Activated effector memory CD4-positive, alpha-beta T cell treated with Interleukin-2 at 50 U/mL for 16 hours (primary cell): ENCODE results near the gene CD48.
"Not testable (repeated sequence)": the region's sequence is repeated elsewhere in the genome, so short reads cannot be mapped to it uniquely, and the experiment has no call there.

Experiments
- DNase-seq: peaks from one replicate; pipeline ENCODE4 v3.0.0-alpha.2; 2020

CD48 gene

DNA sequence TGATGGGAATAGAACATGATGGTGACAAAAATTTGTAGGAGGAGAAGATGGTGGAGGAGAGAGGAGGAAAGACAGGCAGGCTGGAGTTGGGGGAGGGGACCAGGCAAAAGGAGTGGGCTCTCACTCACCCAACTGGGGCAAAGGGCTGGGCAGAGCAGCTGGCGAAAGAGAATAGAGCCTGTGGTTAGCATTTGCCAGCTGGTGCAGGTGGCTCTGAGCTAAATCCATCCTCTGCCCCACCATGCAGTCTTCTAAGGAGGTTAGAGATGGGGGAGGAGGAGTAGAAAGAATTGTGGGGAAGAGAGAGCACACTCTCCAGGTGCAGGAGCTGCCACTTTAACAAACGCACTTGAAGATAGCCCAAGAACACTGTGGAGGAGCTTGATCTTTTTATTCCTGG lies 37.2 kb downstream of the CD48 start:
- no peak for DNase-seq

DNA sequence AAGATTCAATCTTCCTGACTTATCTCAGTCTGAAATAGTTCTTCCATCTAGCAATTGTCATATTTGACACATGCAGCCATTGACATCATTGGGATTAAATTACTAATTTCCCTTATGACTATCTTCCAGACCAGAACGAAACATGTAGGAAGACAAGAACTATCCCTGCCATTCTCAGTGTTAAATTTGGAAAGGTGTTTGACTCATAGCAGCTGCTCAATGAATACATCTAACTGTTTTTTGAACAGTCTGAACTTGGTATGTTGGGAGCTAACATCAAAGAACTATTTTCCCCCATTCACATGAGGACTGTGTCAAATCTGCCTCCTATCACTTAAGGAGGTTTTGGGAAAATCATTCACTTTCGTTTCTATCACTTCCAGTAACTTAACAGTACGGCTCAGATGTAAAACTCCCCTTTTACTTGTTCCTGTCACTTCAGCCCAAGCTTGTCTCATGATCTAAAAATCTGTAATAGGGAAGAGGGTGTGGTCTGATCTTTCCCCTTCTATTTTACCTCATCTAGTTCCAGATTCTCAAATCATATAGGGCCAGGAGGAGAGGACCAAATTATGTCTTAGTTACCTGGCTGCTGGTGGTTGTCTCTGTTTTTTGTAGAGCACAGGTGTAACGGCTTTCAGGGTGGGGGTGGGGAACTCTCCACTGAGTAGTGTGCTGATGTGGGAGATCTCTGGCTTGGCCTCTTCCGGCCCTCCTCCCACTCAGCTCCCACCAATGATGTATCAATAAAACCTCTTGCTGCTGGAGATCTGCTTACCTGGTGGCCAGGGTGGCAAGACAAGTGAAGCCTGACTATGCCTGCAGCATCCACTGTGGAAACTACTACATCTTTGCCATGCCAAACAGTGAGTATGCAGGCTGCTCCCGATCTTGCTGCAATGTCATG lies 38.6 kb downstream of the CD48 start:
- no peak for DNase-seq

DNA sequence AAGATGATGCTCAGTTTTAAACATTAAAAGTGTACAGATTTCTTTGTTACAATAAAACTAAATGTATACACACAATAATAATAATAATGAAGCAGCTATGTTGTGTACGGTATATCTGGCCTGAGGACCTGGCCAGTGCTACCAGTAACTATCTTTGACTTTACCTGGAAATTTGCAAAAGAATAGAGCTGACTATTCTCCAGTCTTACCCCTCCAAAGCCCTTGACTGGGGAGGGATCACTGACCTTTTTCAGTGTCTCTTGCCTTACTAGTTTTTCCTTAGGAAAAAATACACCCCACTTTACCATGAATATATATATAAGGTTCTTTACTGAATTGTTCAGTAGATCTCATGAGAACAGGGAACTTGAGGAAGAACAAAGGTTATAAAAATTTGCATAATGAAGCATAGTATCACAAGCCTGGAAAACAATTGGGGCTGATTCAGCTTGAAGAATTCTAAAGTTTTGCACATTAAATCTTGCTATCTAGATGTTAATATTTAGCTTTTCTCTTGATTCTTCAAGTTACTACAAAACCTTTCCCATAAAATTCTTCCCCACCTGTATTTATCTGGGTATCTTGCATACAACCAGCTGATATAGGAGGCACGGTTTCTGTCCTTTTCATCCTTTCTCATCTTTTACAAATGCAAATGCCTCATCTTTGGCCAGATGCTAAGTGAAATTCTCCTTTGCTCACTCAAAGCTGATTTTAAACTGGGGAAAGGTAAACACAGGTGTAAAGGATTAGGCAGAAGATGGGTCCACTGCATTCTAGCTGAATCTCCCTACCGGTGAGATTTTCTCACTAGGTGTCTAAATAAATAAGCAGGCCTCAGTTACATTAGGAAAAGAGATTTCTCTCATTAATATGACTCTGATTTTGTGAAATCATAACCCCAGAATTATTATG lies 39.8 kb downstream of the CD48 start:
- no peak for DNase-seq

DNA sequence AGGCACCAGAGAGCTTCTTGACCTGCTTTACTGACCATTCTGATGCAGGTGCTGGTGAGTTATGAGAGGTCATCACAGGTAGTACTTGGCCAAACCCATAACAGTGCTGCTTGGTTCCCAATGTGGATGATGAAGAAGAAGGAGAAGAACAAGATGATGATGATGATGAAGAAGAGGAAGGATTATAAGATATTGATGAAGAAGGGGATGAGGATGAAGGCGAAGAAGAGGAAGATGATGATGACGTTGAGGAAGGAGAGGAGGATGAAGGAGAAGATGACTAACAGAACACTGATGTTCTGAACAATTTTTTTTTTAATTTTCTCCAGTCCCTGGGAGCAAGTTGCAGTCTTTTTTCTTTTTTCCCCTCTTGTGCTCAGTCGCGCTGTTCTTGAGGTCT lies 40.9 kb downstream of the CD48 start:
- DNase-seq = no peak

DNA sequence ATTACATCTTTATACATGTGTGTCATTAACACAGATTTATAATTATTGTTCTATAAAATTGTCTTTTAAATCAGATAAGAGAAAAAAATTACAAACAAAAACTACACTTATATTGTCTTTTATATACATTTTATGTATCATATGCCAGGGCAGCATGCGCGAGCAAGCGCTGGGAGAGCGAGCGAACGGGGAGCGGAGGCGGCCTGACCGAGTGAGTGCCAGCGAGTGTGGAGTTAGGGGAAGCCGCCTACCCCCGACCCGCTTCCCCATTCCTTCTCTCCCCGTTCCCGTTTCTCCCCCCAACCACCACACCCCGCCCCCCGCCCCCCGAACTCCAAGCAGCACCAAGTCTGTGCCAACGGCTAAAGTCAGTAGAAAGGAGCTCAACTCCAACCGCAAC lies 41.8 kb downstream of the CD48 start:
- no peak for DNase-seq

DNA sequence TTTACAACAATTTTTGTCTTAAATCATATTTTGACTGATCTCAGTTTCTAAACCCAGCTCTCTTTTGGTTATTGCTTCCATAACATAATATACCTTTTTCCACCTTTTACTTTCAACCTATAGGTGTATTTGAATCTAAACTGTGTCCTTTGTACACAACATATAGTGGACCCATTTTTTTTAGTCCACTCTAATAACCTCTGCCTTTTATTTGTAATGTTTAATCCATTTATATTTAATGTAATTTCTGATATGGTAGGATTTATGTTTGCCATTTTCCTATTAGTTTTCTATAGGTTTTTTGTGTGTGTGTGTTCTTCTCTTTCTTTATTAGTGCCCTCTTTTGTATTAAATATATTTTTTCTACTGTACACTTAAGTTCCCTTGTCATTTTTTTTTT lies 42.3 kb downstream of the CD48 start:
- DNase-seq = no peak

DNA sequence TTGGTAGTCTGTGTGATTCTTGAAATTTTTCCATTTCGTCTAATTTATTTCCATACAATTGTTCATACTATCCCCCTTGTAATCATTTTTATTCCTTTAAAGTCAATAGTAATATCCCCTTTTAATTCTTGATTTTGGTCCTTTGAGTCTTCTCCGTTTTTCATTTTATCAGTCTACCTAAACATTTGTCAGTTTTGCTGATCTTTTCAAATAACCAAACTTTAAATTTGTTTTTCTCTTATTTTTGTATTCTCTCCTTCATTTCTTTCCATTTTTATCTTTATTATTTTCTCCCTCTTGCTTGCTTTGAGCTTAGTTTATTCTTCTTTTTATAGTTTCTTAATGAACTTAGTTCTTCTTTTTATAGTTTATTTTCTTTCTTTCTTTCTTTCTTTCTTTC lies 43.7 kb downstream of the CD48 start:
- no peak for DNase-seq

DNA sequence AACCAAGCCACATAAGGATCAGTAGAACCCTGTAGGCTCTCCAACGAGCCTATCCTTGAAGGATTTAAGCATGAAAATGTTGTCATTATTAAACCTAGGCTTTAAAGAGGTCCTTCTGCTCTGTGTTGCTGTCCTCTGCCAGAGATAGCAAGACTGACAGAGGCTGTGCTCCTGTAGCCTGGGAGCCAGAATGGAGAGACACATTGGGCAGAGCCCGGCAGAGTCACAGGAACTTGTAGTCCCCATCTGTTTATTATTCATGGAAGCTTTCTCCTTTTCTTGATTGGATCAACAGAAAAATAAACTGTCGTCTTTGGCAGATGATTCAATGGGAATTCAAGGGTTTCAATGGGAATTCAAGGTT lies 45.6 kb downstream of the CD48 start:
- no peak for DNase-seq

DNA sequence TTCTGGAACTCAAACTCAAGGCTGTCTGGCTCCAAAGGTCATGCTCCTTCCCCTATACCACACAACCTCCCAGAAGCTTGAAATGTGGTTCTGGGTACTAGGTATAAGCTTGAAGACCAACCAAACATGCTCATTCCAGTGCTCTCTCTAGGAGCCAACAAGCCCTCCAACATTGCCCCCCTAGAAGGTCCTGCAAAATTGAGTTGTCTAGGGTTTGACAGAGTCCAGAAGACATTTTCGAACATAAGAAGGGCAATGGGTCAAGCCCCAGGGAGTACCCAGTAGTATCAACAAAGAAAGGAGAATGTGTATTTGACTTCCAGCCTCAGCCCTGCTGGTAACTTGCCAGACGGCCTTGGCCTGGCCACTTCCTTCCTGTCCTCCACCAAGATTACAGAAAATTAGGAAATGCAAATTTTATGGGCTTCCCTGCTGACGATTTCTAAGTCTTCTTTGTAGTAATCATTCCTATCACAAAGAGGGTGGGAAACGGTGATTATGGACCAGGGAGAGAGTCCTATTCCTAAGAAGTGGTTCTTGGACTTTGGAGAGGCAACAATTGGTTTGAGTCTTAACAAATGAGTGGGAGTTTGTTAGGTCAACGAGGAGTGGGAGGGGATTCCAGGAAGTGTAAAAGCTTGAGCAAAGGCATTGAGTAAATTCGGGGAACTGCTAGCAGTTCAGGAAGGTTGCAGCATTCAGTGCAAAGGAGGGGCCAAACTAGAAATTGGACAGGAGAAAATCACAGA lies 46.1 kb downstream of the CD48 start:
- no peak for DNase-seq

DNA sequence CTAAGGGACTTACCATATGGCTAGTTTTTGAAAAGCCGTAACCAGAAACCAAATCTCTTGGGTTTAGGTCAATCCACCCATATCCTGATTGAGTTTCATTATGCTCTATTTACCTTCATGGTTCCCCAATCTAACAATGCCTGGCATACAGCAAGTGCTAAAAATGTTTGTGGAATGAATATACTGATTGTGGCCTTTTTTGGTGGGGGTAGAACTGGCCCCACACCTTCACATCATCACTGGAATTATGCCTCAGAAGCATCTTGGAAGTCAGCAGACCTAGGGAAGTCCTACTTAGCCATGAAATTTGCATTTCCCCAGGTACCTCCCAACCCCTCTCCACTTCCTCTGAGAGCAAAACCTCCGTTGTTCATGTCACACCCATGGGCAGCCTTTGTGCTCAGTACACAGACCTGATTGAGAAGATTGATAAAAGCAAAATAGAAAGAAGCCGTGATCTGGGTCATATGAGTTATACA lies 47.0 kb downstream of the CD48 start:
- no peak for DNase-seq

DNA sequence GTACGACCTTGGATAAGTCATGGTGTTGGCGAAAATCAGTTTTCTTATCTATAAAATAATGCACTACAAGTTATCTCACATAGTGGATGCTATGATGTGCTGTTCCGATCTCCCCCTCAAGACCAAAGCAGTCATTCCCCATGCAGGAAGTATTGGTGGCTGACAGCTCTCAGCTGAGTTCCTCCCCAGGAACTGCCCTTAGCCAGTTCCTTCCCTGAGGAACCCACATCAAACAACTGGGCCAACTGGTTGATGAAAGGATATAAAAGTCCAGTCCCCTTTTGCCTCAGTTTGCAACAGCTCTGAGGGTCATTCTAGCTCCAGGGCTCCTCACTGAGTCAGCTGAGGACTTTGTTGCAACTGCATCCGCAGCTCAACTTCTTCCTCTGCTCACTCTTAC lies 48.7 kb downstream of the CD48 start:
- no peak for DNase-seq

DNA sequence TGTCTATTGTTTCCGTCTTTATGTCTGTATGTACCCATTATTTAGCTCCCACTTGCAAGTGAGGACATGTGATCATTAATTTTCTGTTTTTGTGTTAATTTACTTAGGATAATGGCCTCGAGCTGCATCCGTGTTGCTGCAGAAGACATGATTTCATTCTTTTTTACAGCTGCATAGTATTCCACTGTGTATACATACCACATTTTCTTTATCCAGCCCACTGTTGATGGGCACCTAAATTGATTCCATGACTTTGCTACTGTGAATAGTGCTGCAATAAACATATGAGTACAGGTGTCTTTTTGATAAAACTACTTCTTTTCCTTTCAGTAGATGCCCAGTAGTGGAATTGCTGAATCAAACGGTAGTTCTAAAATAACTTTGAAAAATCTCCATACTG lies 52.1 kb downstream of the CD48 start:
- no peak for DNase-seq

DNA sequence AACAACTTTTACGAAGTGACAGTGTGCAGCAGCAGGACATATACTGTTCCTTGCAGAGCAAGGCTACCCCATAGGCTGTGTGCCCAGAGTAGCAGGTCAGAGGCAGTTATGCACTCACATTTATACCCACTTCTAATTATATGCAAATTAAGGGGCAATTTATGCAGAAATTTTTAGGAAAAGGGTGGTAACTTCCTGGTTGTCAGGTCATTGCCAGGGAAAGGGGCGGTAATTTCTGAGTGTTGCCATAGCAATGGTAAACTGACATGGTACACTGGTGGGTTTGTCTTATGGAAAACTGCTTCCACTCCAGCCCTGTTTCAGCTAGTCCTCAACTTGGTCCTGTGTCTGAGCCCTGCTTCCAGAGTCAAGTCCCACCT lies 52.8 kb downstream of the CD48 start:
- DNase-seq = no peak

DNA sequence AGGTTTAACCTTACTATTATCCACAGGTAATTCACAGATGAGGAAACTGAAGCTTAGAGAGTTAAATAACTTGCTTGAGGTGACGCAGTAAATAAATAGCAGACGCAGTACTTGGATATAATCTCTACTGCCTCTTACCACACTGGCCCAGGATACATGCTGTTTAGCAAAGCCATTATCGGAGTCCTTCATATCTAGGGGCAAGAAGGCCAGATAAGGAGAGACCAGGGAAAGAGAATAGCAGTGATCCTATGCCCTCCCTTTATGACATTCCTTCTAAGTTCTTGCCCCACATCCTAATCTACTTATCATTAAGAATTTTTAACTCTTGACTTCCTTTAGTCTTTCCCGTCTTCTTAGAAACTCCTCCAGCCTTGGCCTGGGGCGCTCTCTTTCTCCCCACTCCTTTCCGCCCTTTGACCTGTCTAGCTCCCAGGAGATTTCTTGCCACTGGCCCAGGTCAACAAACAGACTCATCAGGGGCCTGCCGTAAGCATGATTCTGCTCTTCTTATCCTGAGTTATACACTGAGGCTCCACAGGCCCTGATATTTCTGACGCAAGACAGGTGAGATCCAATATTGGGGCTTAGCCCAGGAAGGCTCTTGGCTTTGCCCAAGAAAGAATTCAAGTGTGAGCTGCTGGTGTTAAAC lies 53.3 kb downstream of the CD48 start:
- no peak for DNase-seq

DNA sequence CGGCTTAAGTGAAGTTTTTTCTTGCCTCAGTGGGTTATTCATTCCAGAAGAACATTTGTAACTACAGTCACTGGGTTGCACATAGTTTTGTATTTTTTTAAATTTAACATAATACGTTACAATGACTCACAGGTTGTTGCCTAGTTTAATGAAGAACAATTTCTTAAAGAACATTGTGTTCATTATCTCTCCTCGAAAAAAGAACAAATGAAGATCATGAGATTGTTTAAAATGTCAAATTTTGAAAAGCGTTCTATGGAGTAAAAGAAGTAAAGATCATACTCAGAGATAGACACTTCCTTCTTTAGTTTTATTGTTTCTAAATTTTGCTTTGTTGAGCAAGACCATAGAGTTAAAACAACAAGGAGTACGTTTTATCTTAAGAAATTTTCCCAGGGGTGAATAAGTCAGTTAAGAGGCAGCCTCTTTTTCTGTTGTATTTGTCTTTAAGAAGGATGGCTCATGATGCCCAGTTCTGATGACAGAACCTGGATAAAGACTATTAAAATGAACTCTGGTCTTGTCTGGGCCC lies 54.3 kb downstream of the CD48 start:
- DNase-seq = no peak

DNA sequence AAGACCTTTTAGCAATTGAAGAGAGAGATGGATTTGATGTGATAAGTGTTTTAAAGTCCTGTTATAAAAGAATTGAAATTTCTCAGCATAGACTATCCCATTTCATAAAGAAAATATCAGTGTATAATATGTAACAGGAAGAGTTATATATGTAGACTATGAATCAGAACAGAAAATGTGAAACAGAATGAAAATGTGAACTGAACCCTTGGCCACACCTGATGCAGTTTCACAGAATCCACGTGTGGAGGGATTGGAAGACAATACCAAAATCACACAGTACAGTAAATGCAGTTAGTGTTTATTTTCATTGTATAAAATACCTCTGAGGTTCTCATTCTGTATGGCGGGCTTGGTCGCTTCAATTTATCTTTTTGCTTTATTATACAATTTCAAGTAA lies 54.9 kb downstream of the CD48 start:
- DNase-seq = no peak

DNA sequence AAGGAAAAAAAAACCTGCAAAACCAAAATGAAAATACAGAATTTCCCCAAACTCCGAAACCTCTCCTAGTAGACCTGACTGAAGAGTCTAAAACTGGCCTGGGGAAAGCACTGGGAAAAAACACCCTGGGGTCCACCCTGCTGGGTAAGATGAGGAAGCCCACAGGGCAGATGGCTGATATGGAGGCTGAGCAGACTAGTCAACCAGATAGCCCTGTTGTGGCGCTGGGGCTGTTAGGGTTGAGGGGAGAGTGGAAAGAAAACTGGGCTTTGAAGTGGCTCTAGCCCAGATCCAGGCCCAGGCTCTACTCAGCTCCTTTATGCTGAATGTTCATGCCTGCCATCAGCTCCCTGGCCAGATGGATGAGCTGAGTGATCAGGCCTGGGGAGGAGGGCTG lies 58.0 kb downstream of the CD48 start:
- DNase-seq = no peak

DNA sequence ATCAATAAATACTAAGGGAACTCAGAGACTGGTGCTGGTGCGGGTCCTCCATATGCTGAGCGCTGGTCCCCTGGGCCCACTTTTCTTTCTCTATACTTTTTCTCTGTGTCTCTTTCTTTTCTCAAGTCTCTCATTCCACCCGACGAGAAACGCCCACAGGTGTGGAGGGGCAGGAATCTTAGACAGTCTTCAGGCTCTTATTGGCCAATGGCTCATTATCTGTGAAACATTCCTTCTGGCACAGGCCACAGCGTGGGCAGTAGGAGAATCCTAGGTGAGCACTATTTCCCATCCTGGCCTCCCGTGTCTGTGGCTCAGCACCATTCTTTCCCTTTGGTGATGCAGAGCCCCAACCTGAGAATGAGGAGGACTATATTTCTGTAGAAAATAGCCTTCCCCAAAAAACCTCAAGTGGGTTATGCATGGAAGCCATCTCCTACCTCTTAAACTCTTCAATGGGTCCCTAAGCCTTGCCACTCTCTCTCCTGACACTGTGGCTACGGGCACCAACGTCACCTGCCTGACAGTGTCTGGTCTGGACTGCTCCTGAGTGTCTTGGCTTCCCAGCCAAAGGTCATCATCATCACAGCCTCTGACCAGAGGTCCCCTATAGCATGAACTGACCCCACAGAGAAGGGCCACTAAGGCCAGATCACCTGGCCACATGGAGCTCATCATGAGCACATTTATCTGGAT lies 58.5 kb downstream of the CD48 start:
- no peak for DNase-seq

DNA sequence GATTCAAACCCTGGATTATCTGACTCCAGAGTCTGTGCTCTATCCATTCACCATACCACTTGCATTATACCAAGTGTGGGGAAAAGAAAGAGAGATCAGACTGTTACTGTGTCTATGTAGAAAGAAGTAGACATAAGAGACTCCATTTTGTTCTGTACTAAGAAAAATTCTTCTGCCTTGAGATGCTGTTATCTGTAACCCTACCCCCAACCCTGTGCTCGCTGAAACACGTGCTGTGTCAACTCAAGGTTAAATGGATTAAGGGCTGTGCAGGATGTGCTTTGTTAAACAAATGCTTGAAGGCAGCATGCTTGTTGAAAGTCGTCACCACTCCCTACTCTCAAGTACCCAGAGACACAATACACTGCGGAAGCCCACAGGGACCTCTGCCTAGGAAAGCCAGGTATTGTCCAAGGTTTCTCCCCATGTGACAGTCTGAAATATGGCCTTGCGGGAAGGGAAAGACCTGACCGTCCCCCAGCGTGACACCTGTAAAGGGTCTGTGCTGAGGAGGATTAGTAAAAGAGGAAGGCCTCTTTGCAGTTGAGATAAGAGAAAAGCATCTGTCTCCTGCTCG lies 59.5 kb downstream of the CD48 start:
- DNase-seq = not testable (repeated sequence)

DNA sequence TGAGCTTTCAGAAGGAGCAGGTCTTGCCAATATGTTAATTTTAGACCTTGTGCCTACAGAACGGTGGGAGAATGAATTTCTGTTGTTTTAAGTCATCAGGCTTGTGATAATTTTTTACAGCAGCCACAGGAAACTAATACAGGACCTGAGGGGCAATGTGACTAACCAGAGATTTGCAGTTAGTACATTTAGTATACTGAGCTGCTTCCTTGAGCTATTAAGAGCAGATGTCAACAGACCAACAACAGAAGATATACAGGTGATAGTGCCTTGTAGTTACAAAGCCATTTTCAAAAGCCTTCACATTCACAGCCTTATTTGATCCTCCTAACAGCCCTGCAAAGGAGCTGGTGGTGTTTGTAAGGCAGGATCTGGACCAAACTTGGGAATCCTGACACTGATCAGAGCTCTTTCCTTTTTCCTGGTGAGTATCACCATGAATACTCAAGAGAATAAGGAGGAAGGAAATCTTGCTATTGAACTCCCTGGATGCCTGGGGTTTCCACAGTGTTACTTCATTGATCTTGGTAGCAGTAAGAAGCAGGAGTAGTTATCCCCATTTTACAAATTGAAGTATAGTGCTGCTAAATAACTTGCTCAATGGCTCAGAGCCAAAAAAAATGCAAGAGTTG lies 60.1 kb downstream of the CD48 start:
- DNase-seq = no peak

DNA sequence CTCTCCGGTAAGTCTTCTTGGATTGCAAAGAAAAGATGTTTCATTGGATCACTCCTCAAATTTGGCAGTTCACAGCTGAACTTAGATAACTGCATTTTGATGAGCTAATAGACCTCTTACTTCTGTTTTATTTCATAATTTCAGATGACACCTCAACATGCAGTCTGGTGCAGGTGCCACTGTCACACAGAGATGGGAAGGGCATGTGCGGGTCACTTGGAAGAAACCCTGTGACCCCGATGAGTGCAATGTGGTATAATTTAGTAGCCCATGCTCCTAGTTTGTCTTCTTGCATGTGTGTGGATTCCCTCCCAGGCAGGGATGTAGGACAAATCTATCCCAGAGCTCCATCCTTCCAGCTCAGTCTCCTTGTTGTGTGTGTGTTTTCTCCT lies 64.3 kb downstream of the CD48 start:
- no peak for DNase-seq
